Endometrial microvascular endothelial cells (primary cell): ENCODE data around the gene SUSD3. TPM values are rescaled to one million over a fixed set of nuclear protein-coding genes. Genes with fewer than 3 reads are reported as not detected.

ENCODE experiments used
- in situ Hi-C: cut with HindIII; loops from 2 replicates; pipeline ENCODE4 v1.10.0; 2017; ENCODE audit warnings: low sequenced_read_pairs, low pct_unique_long_range_greater_than_20kb; ENCODE audit errors: inconsistent ontology term
- total RNA-seq: library from RNA; depleted of rRNA; stranded (reverse); fragments of >200 nt; gene quantifications from one replicate; pipeline ENCODE4 v1.2.3, GENCODE V29; 2015; ENCODE audit errors: inconsistent ontology term

SUSD3 gene
- total RNA-seq, 1 donor from 2014 or later = not detected

GRCh38 chr9:93086447-93087224, 28.1 kb downstream of the SUSD3 start:
- in situ Hi-C loops = no loop called here

GRCh38 chr9:93087971-93088655, 29.6 kb downstream of the SUSD3 start:
- in situ Hi-C loops = no loop called here

- in situ Hi-C loops = no loop called here
These were observed 30.1 kb downstream of the SUSD3 start for GRCh38 chr9:93088656-93089015.

GRCh38 chr9:93089024-93089423, 30.5 kb downstream of the SUSD3 start:
- in situ Hi-C loops = no loop called here

GRCh38 chr9:93089481-93089991, 31.0 kb downstream of the SUSD3 start:
- in situ Hi-C loops = no loop called here

- in situ Hi-C loops = no loop called here
These were observed 31.7 kb downstream of the SUSD3 start for GRCh38 chr9:93090091-93090655.

GRCh38 chr9:93091056-93091452, 32.6 kb downstream of the SUSD3 start:
- in situ Hi-C loops = no loop called here

GRCh38 chr9:93091453-93092081, 33.1 kb downstream of the SUSD3 start:
- in situ Hi-C loops = no loop called here

GRCh38 chr9:93092251-93092991, 33.9 kb downstream of the SUSD3 start:
- in situ Hi-C loops = no loop called here

- in situ Hi-C loops = no loop called here
These were observed 34.8 kb downstream of the SUSD3 start for GRCh38 chr9:93093127-93093876.

- in situ Hi-C loops = no loop called here
These were observed 35.6 kb downstream of the SUSD3 start for GRCh38 chr9:93093877-93094657.

- in situ Hi-C loops = no loop called here
These were observed 36.2 kb downstream of the SUSD3 start for GRCh38 chr9:93094658-93095204.

- in situ Hi-C loops = no loop called here
These were observed 37.0 kb downstream of the SUSD3 start for GRCh38 chr9:93095205-93096130.

- in situ Hi-C loops = no loop called here
These were observed 37.8 kb downstream of the SUSD3 start, which contains the start of gene CARD19 for GRCh38 chr9:93096131-93096802. Gene CARD19, plus strand, starts transcription at chr9:93096217. Its CDS starts 129 bp downstream, at chr9:93096346.

GRCh38 chr9:93096811-93097382, 38.4 kb downstream of the SUSD3 start:
- in situ Hi-C loops = no loop called here
